Thyroid gland (tissue), 4 donors: ENCODE measurements around the gene RYR3. TPM values are rescaled to one million over a fixed set of nuclear protein-coding genes. Genes with fewer than 3 reads are reported as not detected.
"Not testable (repeated sequence)": the region's sequence is repeated elsewhere in the genome, so short reads cannot be mapped to it uniquely, and the experiment has no call there.

ENCODE experiments used
- DNase-seq, 2 donors: peaks; one replicate each; pipeline ENCODE4 v3.0.0-alpha.2; 2019
- H3K27ac ChIP-seq, 3 donors: fragments of 200-600 bp; sonication (generic); 1 replicate in 2 of 3; 2 replicates in 1 of 3; pipeline ENCODE4 v1.5.1; 2016 to 2019; ENCODE audit warnings: mild to moderate bottlenecking in 1 of 3, moderate library complexity in 1 of 3
- H3K27me3 ChIP-seq: fragments of 200-600 bp; sonication (generic); one replicate; pipeline ENCODE4 v1.5.1; 2019
- H3K36me3 ChIP-seq, 2 donors: fragments of 200-600 bp; sonication (generic); one replicate each; pipeline ENCODE4 v1.5.1; 2016 to 2019
- H3K4me1 ChIP-seq, 2 donors: fragments of 200-600 bp; sonication (generic); one replicate each; pipeline ENCODE4 v1.5.1; 2017 to 2019
- H3K4me3 ChIP-seq, 3 donors: fragments of 200-600 bp; sonication (generic); replicated peaks in 1 of 3; 1 replicate in 2 of 3; 2 replicates in 1 of 3; pipeline ENCODE4 v1.5.1; 2016; ENCODE audit warnings: mild to moderate bottlenecking in 1 of 3
- H3K9me3 ChIP-seq: fragments of 200-600 bp; sonication (generic); one replicate; pipeline ENCODE4 v1.5.1; 2017
- POLR2A ChIP-seq, 2 donors: fragments of 450-650 bp; IDR thresholded peaks; one replicate each; pipeline ENCODE4 v1.6.1; 2017; ENCODE audit warnings: antibody characterized with exemption in 2 of 2, mild to moderate bottlenecking in 2 of 2, moderate library complexity in 1 of 2
- WGBS, 2 donors: methylation state at CpG; one replicate each; pipeline ENCODE4 v1.1.5; 2017; 5-methylcytosine and 5-hydroxymethylcytosine counted together
- intact Hi-C: fragments of 100-400 bp; cut with DNase I; formaldehyde crosslinking; loops from one replicate; pipeline ENCODE4 v1.15.1; 2023
- total RNA-seq, 4 donors: library from RNA; depleted of rRNA; stranded (reverse); fragments of >200 nt; gene quantifications; one replicate each; pipeline ENCODE4 v1.2.3, GENCODE V29; 2016
- TF ChIP-seq, protein P1 (sequence below), 6 experiments: fragments of 200-600 bp in 3 of 6; fragments of 450-650 bp in 3 of 6; sonication (generic) in 3 of 6; IDR thresholded peaks; one replicate each; pipeline ENCODE4 v1.5.1; 2016 to 2019; ENCODE audit warnings: antibody characterized with exemption in 6 of 6, mild to moderate bottlenecking in 2 of 6, inconsistent platforms in 1 of 6, moderate library complexity in 1 of 6

RYR3 gene
- total RNA-seq, 4 donors from 2014 or later: 0.27 to 4.2 (median 0.34) TPM

DNA sequence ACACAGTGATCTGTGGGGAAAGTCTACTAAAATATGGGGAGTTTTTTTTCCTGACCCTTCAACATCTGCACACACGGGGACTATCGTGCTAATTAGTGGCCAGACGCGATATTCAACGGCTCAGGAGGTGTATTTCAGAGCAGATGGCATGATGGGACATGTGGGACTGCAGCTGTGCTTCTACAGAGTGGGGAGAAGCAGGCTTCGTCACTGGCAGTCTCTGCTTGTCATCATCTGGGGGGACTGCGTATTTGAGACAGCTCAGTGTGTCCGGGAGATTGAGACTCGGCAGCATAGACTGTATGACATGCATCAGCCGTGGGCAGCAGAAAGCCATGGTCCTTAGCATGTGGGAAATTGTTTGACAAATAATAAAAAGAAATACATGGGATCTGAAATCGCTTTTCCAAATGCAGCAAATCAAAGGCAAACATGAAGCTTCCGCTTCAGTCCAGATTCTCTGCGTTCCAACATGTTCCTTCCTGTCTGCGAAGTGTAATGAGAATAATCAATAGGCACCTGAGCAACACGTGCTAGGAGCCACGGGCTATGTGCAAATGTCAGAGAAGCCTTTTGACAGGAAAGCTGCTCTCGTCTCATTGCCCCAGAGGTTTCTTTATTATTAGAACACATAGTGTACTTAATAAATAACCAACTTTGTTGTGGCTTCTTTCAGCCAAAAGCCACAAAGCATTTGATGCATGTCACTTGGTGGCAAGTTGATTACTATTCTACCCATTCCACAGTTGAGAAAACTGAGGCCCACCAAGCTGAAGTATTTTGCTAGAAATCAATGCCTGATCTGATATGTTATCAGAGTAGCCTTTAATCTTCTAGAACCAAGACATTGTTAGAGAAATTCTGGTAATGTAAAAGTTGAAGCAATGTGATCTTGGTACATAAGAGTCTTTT is 276.3 kb downstream of the RYR3 start:
- Histone ChIP-seq H3K4me3 (no peak overlapping the region), H3K9me3 (no peaks in the 10 kb centered on the region), H3K27ac (no peak overlapping the region), H3K27me3 (no peaks in the 10 kb centered on the region), H3K4me1 (no peaks in the 10 kb centered on the region), H3K36me3 (no peaks in the 10 kb centered on the region)
- no peak for DNase-seq
- no peak for TF ChIP-seq POLR2A (IDR thresholded peaks at IDR 0.05)
- TF ChIP-seq, protein P1, sequence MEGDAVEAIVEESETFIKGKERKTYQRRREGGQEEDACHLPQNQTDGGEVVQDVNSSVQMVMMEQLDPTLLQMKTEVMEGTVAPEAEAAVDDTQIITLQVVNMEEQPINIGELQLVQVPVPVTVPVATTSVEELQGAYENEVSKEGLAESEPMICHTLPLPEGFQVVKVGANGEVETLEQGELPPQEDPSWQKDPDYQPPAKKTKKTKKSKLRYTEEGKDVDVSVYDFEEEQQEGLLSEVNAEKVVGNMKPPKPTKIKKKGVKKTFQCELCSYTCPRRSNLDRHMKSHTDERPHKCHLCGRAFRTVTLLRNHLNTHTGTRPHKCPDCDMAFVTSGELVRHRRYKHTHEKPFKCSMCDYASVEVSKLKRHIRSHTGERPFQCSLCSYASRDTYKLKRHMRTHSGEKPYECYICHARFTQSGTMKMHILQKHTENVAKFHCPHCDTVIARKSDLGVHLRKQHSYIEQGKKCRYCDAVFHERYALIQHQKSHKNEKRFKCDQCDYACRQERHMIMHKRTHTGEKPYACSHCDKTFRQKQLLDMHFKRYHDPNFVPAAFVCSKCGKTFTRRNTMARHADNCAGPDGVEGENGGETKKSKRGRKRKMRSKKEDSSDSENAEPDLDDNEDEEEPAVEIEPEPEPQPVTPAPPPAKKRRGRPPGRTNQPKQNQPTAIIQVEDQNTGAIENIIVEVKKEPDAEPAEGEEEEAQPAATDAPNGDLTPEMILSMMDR (IDR thresholded peaks at IDR 0.05): no peak
- 82 to 86% methylated on average over 17 of the region's 17 CpGs for WGBS, 2 donors
- intact Hi-C loops: no loop called here

GRCh38 chr15:33587773-33588172 is 277.0 kb downstream of the RYR3 start:
- Histone ChIP-seq H3K4me3 (no peak overlapping the region), H3K9me3 (no peaks in the 10 kb centered on the region), H3K27ac (no peak overlapping the region), H3K4me1 (no peaks in the 10 kb centered on the region), H3K36me3 (no peaks in the 10 kb centered on the region), H3K27me3 (no peaks in the 10 kb centered on the region)
- WGBS, 2 donors: 65 to 72% methylated on average over 2 of the region's 2 CpGs
- DNase-seq: no peak
- intact Hi-C loops: no loop called here
- no peak for TF ChIP-seq POLR2A (IDR thresholded peaks at IDR 0.05)
- TF ChIP-seq, protein P1 (IDR thresholded peaks at IDR 0.05): no peak

DNA sequence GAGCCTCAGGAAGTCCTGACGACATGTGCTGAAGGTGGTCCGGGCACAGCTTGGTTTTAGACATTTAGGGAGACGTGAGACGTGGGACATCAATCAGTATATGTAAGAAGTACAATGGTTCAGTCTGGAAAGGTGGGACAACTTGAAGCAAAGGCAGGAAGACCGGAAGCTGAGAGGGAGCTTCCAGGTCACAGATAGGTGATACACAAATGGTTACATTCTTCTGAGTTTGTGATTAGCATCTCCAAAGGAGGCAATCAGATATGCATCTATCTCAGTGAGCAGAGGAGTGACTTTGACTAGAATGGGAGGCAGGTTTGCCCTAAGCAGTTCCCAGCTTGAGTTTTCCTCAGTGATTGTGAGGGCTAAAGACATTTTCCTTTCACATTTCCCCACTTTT is 282.1 kb downstream of the RYR3 start:
- no peaks in the 10 kb centered on the region for H3K36me3 ChIP-seq
- no peak overlapping the region for H3K4me3 ChIP-seq
- no peak overlapping the region for H3K27ac ChIP-seq
- WGBS, 2 donors: 82 to 92% methylated on average over 5 of the region's 5 CpGs
- no peaks in the 10 kb centered on the region for H3K9me3 ChIP-seq
- H3K4me1 ChIP-seq: no peaks in the 10 kb centered on the region
- DNase-seq: no peak
- no peaks in the 10 kb centered on the region for H3K27me3 ChIP-seq
- TF ChIP-seq, protein P1 (IDR thresholded peaks at IDR 0.05): no peak
- no peak for TF ChIP-seq POLR2A (IDR thresholded peaks at IDR 0.05)
- intact Hi-C loops: no loop called here

- WGBS, 2 donors: 66 to 72% methylated on average over 4 of the region's 4 CpGs
- H3K9me3 ChIP-seq, H3K27ac ChIP-seq, intact Hi-C loops, H3K27me3 ChIP-seq, DNase-seq, H3K4me3 ChIP-seq, H3K36me3 ChIP-seq, H3K4me1 ChIP-seq: not testable (repeated sequence)
Measured at GRCh38 chr15:33598382-33598781, 287.6 kb downstream of the RYR3 start.

DNA sequence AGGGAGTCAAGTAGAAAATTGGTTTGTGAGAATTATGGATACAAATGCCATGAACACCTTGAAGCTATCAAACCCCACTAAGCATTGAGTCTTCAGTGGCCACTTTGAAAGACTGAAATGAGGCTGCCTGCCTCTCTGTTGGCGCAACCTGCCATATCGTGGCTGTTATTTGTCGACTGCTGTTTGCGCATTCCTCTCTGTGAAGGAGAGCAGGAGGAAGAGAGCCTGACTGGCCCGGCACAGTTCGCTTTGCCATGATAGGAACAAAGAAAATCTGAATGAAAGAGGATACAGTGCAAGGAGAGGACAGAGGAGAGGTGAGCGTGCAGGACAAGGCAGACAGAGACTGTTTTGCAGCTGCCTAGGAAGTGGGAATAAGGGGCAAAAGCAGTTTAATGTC is 289.4 kb downstream of the RYR3 start:
- TF ChIP-seq, protein P1 (IDR thresholded peaks at IDR 0.05): no peak
- TF ChIP-seq POLR2A (IDR thresholded peaks at IDR 0.05): no peak
- no peak for DNase-seq
- H3K4me1 ChIP-seq: no peaks in the 10 kb centered on the region
- WGBS, 2 donors: 73 to 81% methylated on average over 7 of the region's 7 CpGs
- H3K9me3 ChIP-seq: no peaks in the 10 kb centered on the region
- H3K36me3 ChIP-seq: no peaks in the 10 kb centered on the region
- no peak overlapping the region for H3K27ac ChIP-seq
- no peaks in the 10 kb centered on the region for H3K27me3 ChIP-seq
- H3K4me3 ChIP-seq: no peak overlapping the region
- intact Hi-C loops: no loop called here
